ENCODE measurements around the gene SFSWAP.
"Not testable (repeated sequence)": the region's sequence is repeated elsewhere in the genome, so short reads cannot be mapped to it uniquely, and the experiment has no call there.

SFSWAP gene

GRCh38 chr12:131789638-131790037, 78.7 kb downstream of the SFSWAP start:
- DNase-seq (ENCODE audit: low spot score) = no peak

GRCh38 chr12:131793243-131794022, 82.5 kb downstream of the SFSWAP start:
- no peak for DNase-seq (ENCODE audit: low spot score)

GRCh38 chr12:131794061-131794460, 83.2 kb downstream of the SFSWAP start:
- no peak for DNase-seq (ENCODE audit: low spot score)

- DNase-seq (ENCODE audit: low spot score) = no peak
Observed at GRCh38 chr12:131794573-131794972, 83.7 kb downstream of the SFSWAP start.

- DNase-seq (ENCODE audit: low spot score) = no peak
Observed at GRCh38 chr12:131795064-131795463, 84.2 kb downstream of the SFSWAP start.

- DNase-seq (ENCODE audit: low spot score) = no peak
Observed at GRCh38 chr12:131795690-131796410, 85.0 kb downstream of the SFSWAP start.

GRCh38 chr12:131796411-131796736, 85.5 kb downstream of the SFSWAP start:
- DNase-seq (ENCODE audit: low spot score) = no peak

- DNase-seq (ENCODE audit: low spot score) = no peak
Observed at GRCh38 chr12:131796754-131797587, 86.1 kb downstream of the SFSWAP start.

GRCh38 chr12:131797588-131797934, 86.7 kb downstream of the SFSWAP start:
- no peak for DNase-seq (ENCODE audit: low spot score)

GRCh38 chr12:131799195-131799594, 88.3 kb downstream of the SFSWAP start:
- no peak for DNase-seq (ENCODE audit: low spot score)

GRCh38 chr12:131799828-131800593, 89.1 kb downstream of the SFSWAP start:
- DNase-seq (ENCODE audit: low spot score) = no peak

- DNase-seq (ENCODE audit: low spot score) = no peak
Observed at GRCh38 chr12:131800594-131801135, 89.8 kb downstream of the SFSWAP start.

GRCh38 chr12:131801254-131801866, 90.5 kb downstream of the SFSWAP start:
- DNase-seq (ENCODE audit: low spot score) = no peak

- no peak for DNase-seq (ENCODE audit: low spot score)
Observed at GRCh38 chr12:131803961-131804521, 93.2 kb downstream of the SFSWAP start.

GRCh38 chr12:131805421-131805820, 94.5 kb downstream of the SFSWAP start:
- no peak for DNase-seq (ENCODE audit: low spot score)

- no peak for DNase-seq (ENCODE audit: low spot score)
Observed at GRCh38 chr12:131806674-131807073, 95.8 kb downstream of the SFSWAP start.

- DNase-seq (ENCODE audit: low spot score) = no peak
Observed at GRCh38 chr12:131808744-131809371, 98.0 kb downstream of the SFSWAP start.

GRCh38 chr12:131809476-131810254, 98.8 kb downstream of the SFSWAP start:
- not testable (repeated sequence) for DNase-seq (ENCODE audit: low spot score)

- no peak for DNase-seq (ENCODE audit: low spot score)
Observed at GRCh38 chr12:131810726-131811125, 99.8 kb downstream of the SFSWAP start.

- DNase-seq (ENCODE audit: low spot score) = no peak
Observed at GRCh38 chr12:131815131-131815530, 104.2 kb downstream of the SFSWAP start.
